ENCODE results near the gene FAN1.

The FAN1 gene

GRCh38 chr15:30921781-30922479 lies 18.2 kb downstream of the FAN1 start:
- no peak for ATAC-seq

DNA sequence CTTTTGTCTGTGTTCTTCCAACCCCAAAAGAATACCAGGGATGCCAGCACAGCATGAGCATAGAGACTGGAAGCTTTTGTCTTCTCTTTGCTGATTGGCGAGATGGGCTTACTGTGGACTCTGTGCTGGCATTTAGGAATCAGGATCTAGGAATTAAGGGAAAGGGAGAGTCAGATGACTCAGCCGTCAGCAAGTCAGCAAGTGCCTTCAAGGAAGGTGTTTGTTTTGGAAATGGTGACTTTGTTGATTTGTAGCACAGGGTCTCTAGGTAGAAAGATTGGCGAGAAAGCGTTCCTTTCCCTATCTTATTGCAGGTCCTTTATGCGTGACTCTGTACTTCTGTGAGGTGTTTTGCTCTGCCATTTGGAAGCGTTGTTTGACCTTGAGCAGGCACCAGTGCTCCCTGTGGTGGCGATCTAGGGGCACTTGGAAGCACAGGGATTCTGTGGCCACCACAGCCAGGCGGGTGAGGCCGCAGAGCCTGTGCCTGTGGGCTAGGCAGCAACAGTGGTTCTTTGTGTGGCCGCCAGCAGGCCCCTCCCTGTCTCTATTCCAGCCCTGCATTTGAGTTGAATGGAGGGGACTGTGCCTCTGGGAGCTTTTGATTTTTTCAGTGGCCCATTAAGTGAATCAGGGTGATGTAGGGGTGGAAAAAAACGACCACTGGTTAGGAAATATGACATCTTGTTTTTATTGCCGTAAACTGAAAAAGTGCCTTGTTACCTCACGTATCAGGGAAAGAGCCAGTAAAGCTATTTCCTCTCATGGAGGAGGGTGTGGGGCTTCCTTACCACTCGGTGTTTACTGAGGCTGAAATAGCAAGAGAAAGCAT lies 19.0 kb downstream of the FAN1 start:
- no peak for ATAC-seq

GRCh38 chr15:30923429-30923828 lies 19.7 kb downstream of the FAN1 start:
- no peak for ATAC-seq

DNA sequence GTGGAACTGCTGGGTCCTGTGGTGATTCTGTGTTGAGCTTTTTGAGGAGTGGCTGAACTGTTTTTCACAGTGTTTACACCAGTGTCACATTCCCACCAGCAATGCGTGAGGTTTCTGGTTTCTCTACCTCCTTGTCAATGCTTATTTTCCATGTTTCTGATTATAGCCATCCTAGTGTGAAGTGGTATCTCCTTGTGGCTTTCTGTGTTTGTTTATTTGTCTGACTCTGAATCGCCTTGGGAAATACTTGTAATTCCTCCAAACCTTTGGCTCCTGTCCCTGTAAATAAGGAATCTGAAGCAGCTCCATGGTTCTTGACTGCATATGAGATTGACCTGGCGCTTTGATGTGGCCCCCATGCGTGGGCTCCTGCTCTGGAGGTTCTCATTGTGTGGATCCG lies 20.6 kb downstream of the FAN1 start:
- ATAC-seq: no peak

DNA sequence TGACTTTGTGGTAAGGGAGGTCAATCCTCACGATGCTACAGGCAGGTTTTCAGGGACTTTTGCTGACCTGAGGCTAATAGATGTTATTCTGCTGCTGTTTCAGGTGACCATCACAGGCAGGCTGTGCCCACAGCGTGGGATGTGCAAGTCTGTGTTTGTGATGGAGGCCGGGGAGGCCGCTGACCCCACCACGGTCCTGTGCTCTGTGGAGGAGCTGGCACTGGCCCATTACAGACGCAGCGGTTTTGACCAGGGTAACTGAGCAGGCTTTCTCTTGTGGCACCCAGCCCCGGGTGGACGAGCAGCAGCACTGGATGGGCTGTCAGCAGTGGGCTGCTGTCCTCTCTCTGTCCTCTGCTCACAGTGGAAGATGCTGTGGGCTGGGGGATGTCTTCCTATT lies 22.0 kb downstream of the FAN1 start:
- ATAC-seq: no peak

GRCh38 chr15:30926161-30926560 lies 22.4 kb downstream of the FAN1 start:
- no peak for ATAC-seq

GRCh38 chr15:30927148-30927761 lies 23.5 kb downstream of the FAN1 start:
- no peak for ATAC-seq

- ATAC-seq: no peak
Measured at GRCh38 chr15:30928076-30928475, 24.4 kb downstream of the FAN1 start.

GRCh38 chr15:30929064-30929669 lies 25.5 kb downstream of the FAN1 start:
- ATAC-seq: no peak

GRCh38 chr15:30929982-30930381 lies 26.3 kb downstream of the FAN1 start:
- no peak for ATAC-seq

DNA sequence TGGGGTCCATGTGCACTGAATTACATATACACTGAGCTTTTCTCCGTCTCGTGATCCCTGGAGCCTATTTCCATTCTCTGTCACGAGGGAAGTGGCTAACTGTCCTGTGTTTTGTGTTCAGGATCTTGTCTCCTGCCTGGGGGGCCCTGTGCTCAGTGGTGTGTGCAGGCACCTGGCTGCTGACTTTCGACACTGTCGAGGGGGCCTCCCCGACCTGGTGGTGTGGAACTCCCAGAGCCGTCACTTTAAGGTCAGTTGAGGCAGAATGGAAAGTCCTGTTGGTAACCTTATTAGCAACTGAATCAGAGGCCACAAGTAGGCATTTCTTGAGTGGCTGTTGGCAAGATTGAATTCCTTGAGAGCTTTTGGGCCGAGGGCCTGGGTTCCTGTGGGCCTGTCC lies 26.7 kb downstream of the FAN1 start:
- ATAC-seq: no peak

GRCh38 chr15:30933293-30933692 lies 29.6 kb downstream of the FAN1 start:
- no peak for ATAC-seq

DNA sequence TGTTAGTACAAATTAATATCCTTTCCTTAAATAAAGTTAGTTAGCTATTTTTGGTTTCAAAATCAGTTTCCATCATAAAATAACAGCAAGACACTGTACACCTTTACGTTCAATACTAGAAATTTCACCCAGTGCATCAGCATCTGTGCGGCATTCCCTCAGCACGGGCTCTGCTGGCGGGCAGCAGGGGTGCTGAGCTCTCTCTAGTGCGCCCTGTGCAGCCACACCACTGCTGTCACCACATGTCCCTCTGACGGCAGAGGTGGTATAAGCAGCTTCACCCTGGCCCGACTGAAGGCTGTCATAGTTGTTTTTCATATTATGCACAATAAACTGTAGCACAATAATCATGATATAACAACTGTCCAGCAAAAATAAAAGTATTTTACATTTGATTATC lies 35.4 kb downstream of the FAN1 start:
- ATAC-seq: no peak

DNA sequence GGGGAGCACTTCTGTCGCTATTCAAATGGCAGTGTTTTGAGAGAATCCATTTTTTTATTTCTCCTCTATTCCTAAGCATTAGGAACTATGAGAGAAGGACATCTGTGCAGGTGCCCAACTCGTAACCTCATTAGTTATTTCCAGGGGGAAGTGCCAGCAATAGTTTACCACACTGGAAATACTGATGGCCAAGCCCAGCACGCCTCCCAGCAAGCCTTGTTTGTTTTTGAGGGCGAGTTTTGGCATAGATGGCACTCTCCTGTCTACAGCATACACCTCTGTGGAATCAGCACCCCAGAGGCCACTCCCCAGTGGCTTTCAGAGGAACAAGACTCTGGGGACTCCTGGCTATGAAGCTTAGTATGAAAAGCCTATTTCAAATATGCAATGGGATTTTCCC lies 36.6 kb downstream of the FAN1 start:
- no peak for ATAC-seq

DNA sequence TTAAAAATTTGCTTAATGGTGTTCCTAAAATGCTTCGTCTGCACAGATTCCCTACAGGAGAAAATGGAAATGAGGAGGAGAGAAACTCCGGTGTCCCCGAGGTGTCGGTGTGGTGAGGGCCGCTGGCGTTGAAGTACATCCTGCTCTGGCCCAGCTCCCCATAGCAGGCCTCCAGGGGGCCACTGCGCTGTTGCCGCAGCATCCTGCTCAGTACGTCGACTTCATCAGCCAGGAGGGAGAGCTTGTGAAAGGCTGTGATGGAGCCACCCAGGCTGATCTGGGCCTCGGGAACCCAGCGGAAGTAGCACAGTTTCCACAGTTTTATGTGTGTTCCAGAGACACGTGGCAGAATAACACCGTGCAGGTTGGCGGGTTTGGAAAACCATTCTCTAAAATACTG lies 37.8 kb downstream of the FAN1 start:
- ATAC-seq: no peak

DNA sequence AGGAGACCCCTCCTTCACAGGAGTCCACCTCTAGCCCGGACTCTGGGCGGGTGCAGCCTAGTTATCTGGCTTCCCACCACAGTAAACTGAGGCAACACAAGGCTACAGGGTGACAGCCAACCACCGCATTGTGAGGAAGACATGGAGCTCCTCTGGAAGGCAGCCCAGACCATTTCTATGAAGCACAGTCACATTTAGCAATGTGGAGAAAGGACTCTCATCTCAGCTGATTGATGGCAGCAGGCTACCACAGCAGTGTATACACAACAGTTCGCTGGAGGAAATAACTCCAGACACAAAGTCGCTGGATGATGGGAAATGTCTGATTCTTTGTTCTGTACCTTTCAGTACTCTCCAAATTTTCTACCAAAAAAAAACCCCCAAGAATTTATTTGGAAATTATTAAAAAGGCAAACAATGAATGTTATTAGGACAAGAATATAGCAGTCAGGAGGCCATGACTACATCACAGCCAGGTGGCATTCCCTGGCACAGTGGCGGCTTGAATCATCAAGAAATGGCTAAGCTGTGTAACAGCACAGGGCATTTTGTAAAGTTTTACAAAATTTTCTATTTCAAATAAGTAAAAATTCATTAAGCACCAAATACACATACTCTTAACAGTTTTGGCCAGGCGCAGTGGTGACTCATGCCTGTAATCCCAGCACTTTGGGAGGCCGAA lies 40.1 kb downstream of the FAN1 start:
- ATAC-seq: no peak

- no peak for ATAC-seq
Measured at GRCh38 chr15:30953183-30953582, 49.5 kb downstream of the FAN1 start.

DNA sequence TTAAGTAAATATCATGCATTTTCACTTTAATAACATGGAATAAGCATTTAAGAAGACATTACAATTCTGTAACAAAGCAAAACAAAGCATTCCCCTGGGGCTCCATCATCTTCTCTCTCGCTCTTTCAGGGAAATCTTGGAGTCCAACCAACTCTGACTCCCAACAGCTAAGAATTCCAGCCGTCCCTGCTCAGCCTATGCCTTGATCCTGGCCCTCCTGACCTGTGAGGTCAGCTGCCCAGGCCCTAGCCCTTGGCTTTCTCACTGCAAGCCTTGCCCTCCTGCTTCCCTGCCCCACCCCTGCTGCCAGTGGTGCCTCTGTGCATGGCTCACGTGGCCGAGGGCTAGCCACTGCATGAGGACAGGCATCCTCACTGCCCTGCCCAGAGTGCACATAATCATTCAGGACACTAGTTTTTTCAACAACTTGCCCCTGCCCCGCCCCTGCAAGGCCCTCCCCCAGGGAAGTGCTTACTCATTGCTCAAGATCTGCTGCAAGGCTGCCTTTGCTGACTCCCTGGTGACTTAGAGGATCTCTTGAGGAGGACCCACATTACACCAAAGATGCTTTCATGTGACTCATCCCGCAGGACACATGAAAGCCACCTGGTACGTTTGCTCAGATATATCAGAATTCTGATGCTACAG lies 50.1 kb downstream of the FAN1 start:
- ATAC-seq: peak in 1 of 2 donors; percentile 59

DNA sequence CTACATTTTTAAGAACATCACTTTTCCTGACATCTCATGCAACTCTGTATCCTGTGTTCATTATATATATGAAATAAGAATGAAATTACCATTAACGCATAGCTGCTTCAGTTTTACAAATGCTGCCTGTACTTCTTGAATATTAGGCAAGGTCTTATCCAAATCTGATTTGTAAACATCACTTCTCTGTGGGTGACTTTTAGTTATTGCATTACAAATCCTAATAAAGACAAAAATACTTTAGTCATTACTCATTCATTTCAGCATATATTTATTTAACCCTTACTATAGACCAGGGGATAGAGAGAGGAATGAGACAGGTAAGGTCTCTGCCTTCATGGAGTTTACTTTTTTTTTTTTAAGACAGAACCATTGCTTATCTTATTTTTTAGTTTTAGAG lies 51.0 kb downstream of the FAN1 start:
- ATAC-seq: no peak

DNA sequence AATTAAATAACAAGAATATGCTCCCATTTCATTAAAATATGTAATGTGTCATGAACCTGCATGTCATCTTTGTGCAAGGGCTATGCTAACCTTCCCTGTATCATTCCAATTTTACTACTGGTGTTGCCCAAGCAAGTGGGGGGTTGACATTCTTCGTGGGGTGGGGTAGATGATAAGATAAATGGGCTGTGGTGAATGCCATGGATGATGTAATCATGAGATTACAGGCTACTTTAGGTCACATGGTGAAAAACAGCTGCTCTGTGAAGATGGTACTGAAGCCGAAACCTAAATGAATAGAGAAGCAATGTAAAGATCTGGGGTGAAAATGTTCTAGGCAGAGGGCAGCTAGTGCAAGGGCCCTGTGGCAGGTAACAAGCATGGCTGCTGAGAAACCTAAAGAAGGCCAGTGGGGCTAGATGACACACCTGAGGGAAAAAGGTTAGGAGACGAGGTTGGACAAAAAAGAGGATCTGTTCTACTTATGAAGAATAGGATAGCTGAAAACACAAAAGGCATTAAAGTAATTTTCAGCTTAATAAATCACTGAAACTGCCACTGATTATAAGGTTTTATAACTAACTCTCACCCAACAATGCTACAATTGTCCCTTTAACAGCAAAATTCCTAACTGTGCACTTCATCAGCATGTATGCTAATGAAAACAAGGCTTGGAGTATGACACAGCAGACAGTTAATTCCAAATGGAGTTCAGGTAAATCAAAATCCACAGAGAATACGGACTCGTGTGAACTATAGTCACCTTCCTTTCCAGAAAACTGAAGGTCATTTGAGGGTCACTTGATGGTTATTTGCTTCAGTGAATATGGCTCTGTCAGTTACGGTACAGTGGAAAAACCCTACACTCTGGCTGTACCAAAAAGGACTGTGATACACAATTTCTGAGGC lies 52.8 kb downstream of the FAN1 start:
- no peak for ATAC-seq

- no peak for ATAC-seq
Measured at GRCh38 chr15:30958219-30958618, 54.5 kb downstream of the FAN1 start.

Data from activated CD4-positive, CD25-positive, alpha-beta regulatory T cell treated with anti-CD3 and anti-CD28 coated beads, Interleukin-2, amount 50 U/mL, for 24 hours (primary cell).